Adipocyte (in vitro differentiated cells): ENCODE data around the gene RABGAP1L.
"Not testable (repeated sequence)": the region's sequence is repeated elsewhere in the genome, so short reads cannot be mapped to it uniquely, and the experiment has no call there.

ENCODE experiments used
- DNase-seq: peaks from one replicate; pipeline ENCODE4 v3.0.0-alpha.2; 2015; ENCODE audit warnings: low read depth
- H3K27me3 ChIP-seq: replicated peaks from 2 replicates; pipeline ENCODE4 v1.7.0; 2013; ENCODE audit warnings: mild to moderate bottlenecking, low read length, moderate library complexity; ENCODE audit not compliant: control insufficient read depth, insufficient read depth
- H3K36me3 ChIP-seq: 2 replicates; pipeline ENCODE4 v1.7.0; 2013; ENCODE audit warnings: low read length, mild to moderate bottlenecking, moderate library complexity; ENCODE audit not compliant: control insufficient read depth, insufficient read depth, severe bottlenecking
- H3K4me1 ChIP-seq: 2 replicates; pipeline ENCODE4 v1.7.0; 2013; ENCODE audit warnings: mild to moderate bottlenecking, low read length, moderate library complexity; ENCODE audit not compliant: control insufficient read depth, insufficient read depth
- H3K4me3 ChIP-seq: 2 replicates; pipeline ENCODE4 v1.7.0; 2013; ENCODE audit warnings: mild to moderate bottlenecking, low read length, moderate library complexity
- H3K9ac ChIP-seq: 2 replicates; pipeline ENCODE4 v1.7.0; 2013; ENCODE audit warnings: mild to moderate bottlenecking, low read length, moderate library complexity
- H3K9me3 ChIP-seq: 2 replicates; pipeline ENCODE4 v1.7.0; 2013; ENCODE audit warnings: mild to moderate bottlenecking, low read length, moderate library complexity; ENCODE audit not compliant: control insufficient read depth

The RABGAP1L gene

DNA sequence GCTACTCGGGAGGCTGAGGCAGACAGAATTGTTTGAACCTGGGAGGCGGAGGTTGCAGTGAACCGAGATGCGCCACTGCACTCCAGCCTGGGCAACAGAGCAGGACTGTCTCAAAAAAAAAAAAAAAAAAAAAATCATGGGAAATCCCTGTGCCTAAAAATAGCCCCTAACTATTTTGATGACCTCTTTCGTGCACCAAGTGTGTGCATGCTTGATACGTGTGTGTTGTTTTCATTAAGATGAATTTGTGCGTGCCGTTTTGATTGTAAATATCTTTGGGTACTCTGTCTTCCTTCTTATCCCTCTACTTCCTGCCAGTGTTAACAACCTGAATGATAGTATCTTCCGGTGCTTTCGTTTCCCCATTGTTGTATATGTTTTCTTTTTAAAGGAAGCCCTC, 850.2 kb downstream of the RABGAP1L start:
- no peaks in the 10 kb centered on the region for H3K27me3 ChIP-seq
- no peak overlapping the region for H3K9ac ChIP-seq
- H3K4me1 ChIP-seq: peaks cover under 1% of the 10 kb centered on the region
- DNase-seq: no peak
- no peak overlapping the region for H3K4me3 ChIP-seq
- H3K36me3 ChIP-seq: peaks cover 93% of the 10 kb centered on the region
- no peaks in the 10 kb centered on the region for H3K9me3 ChIP-seq

DNA sequence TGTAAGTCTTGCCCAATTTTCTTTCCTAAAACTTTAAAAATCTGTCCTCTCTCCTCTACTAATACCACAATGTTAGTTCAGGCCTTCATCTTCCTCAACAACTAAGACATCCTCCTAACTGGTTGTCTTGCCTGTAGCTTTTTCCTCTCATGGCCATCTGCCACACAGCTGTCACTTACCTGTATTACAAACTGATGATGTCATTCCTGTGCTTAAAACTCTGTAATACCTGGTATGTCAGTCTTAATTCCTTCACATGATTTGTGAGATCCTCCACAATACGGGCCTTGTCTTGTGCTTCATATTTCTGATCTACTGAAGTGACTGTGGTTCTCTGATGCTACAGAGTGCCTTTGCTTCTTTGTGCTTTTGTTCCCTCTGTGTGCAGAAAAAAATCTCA, 854.1 kb downstream of the RABGAP1L start:
- Histone ChIP-seq H3K36me3 (peaks cover 80% of the 10 kb centered on the region), H3K9me3 (no peaks in the 10 kb centered on the region), H3K27me3 (no peaks in the 10 kb centered on the region), H3K4me1 (peaks cover 24% of the 10 kb centered on the region), H3K9ac (no peak overlapping the region), H3K4me3 (no peak overlapping the region)
- no peak for DNase-seq

- Histone ChIP-seq H3K9me3 (no peaks in the 10 kb centered on the region), H3K27me3 (no peaks in the 10 kb centered on the region), H3K4me3 (no peak overlapping the region), H3K9ac (peak overlapping the region; percentile 52), H3K36me3 (peaks cover 65% of the 10 kb centered on the region), H3K4me1 (peaks cover 24% of the 10 kb centered on the region)
- peak; percentile 84 for DNase-seq
These were observed 855.9 kb downstream of the RABGAP1L start for GRCh38 chr1:175015243-175015642.

- H3K4me1 ChIP-seq: peaks cover 43% of the 10 kb centered on the region
- no peaks in the 10 kb centered on the region for H3K27me3 ChIP-seq
- no peak overlapping the region for H3K4me3 ChIP-seq
- no peak overlapping the region for H3K9ac ChIP-seq
- no peaks in the 10 kb centered on the region for H3K9me3 ChIP-seq
- H3K36me3 ChIP-seq: peaks cover 22% of the 10 kb centered on the region
- DNase-seq: no peak
These were observed 860.2 kb downstream of the RABGAP1L start for GRCh38 chr1:175019524-175019923.

- Histone ChIP-seq H3K4me3 (peak within 1 kb of the TSS; percentile 100), H3K9ac (peak within 1 kb of the TSS; percentile 99), H3K36me3 (peaks cover 2% of the 10 kb centered on the region), H3K4me1 (peaks cover 19% of the 10 kb centered on the region), H3K27me3 (no peaks in the 10 kb centered on the region), H3K9me3 (no peaks in the 10 kb centered on the region)
- peak; percentile 99 for DNase-seq
These were observed 864.0 kb downstream of the RABGAP1L start, which contains the start of gene MRPS14 for GRCh38 chr1:175023043-175023921. TSS of gene MRPS14 (minus strand) at chr1:175023425. CDS start at chr1:175023408, 17 bp downstream.

DNA sequence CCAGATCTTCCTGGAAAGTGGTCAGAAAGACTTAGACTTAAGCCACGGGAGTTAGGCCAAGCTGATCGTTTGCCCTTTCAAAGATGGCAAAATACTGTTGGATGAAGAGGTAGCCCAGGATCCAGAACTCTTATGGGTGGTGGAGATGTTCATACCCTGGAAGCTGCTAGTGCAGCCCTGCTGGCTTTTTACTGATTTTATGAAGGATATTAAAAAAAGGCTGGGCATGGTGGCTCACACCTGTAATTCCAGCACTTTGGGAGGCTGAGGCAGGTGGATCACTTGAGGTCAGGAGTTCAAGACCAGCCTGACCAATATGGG, 864.6 kb downstream of the RABGAP1L start:
- not testable (repeated sequence) for H3K9me3 ChIP-seq, H3K36me3 ChIP-seq, DNase-seq, H3K27me3 ChIP-seq
- peak overlapping the region; percentile 100 for H3K4me3 ChIP-seq
- H3K9ac ChIP-seq: peak overlapping the region; percentile 99
- peaks cover 19% of the 10 kb centered on the region for H3K4me1 ChIP-seq

- Histone ChIP-seq H3K4me3 (no peak overlapping the region), H3K36me3 (no peaks in the 10 kb centered on the region), H3K27me3 (no peaks in the 10 kb centered on the region), H3K4me1 (peaks cover 19% of the 10 kb centered on the region), H3K9me3 (no peaks in the 10 kb centered on the region), H3K9ac (no peak overlapping the region)
- DNase-seq: no peak
These were observed 865.5 kb downstream of the RABGAP1L start for GRCh38 chr1:175024773-175025172.

- Histone ChIP-seq H3K4me1 (no peaks in the 10 kb centered on the region), H3K36me3 (no peaks in the 10 kb centered on the region), H3K9me3 (no peaks in the 10 kb centered on the region), H3K27me3 (no peaks in the 10 kb centered on the region), H3K9ac (no peak overlapping the region), H3K4me3 (no peak overlapping the region)
- no peak for DNase-seq
These were observed 874.6 kb downstream of the RABGAP1L start for GRCh38 chr1:175033953-175034352.

DNA sequence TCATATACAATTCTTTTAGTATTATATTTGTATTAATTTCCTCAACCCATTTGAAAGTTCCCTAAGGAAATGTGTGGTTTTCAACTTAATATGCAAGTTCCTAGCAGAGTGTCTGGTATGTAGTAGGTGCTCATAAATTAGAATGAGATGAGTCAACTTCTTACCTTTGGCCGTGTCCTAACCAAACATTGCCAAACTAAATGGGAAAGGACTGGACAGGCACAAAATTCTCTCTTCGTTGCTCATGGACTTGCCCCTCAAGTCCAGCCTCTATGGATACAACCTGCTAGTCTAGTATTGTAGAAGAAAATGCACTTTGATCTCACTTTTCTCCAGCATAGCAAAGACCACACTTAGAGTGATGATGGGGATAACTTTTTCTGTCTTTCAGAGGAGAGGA, 875.5 kb downstream of the RABGAP1L start:
- no peak for DNase-seq
- Histone ChIP-seq H3K4me1 (no peaks in the 10 kb centered on the region), H3K9ac (no peak overlapping the region), H3K4me3 (no peak overlapping the region), H3K36me3 (no peaks in the 10 kb centered on the region), H3K27me3 (no peaks in the 10 kb centered on the region), H3K9me3 (no peaks in the 10 kb centered on the region)

GRCh38 chr1:175035865-175036264, 876.5 kb downstream of the RABGAP1L start:
- peak; percentile 7 for DNase-seq
- no peak overlapping the region for H3K4me3 ChIP-seq

DNA sequence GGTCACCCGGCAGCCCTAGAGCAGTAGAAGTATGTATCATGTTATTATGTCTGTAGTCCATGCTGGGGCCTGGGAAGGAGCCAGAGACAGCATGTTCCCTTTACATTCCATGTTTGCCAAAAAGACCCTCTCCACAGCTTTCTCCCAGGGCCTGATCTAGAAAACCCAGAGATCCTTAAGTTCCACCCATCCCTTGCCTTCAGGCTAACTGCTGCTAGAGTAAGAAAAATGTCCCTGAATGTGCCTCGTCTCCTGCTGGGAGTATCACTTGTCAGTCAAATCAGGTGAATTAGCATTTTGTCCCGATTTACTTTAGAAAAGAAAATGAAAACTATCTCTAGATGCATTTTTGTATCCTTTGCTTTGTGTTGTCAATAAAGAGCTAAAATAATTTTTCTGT, 877.2 kb downstream of the RABGAP1L start:
- H3K36me3 ChIP-seq: no peaks in the 10 kb centered on the region
- no peaks in the 10 kb centered on the region for H3K27me3 ChIP-seq
- no peak for DNase-seq
- H3K9me3 ChIP-seq: no peaks in the 10 kb centered on the region
- H3K9ac ChIP-seq: no peak overlapping the region
- no peak overlapping the region for H3K4me3 ChIP-seq
- no peaks in the 10 kb centered on the region for H3K4me1 ChIP-seq

More at GRCh38 chr1:175035865-175036264, 876.5 kb downstream of the RABGAP1L start:
- Histone ChIP-seq H3K9me3 (no peaks in the 10 kb centered on the region), H3K9ac (no peak overlapping the region), H3K4me1 (no peaks in the 10 kb centered on the region), H3K27me3 (no peaks in the 10 kb centered on the region), H3K36me3 (no peaks in the 10 kb centered on the region)

GRCh38 chr1:175037416-175037815, 878.1 kb downstream of the RABGAP1L start:
- Histone ChIP-seq H3K9me3 (no peaks in the 10 kb centered on the region), H3K27me3 (no peaks in the 10 kb centered on the region), H3K9ac (no peak overlapping the region), H3K4me3 (no peak overlapping the region), H3K36me3 (no peaks in the 10 kb centered on the region), H3K4me1 (no peaks in the 10 kb centered on the region)
- DNase-seq: no peak
